Measurements from ENCODE around the gene CHID1. TPM values are rescaled to one million over a fixed set of nuclear protein-coding genes. Genes with fewer than 3 reads are reported as not detected.

The CHID1 gene
- total and polyA plus RNA-seq, 2 donors (not counting 1 experiment from before 2014, with no cell fraction given), result 31.0 to 68.1 TPM

DNA sequence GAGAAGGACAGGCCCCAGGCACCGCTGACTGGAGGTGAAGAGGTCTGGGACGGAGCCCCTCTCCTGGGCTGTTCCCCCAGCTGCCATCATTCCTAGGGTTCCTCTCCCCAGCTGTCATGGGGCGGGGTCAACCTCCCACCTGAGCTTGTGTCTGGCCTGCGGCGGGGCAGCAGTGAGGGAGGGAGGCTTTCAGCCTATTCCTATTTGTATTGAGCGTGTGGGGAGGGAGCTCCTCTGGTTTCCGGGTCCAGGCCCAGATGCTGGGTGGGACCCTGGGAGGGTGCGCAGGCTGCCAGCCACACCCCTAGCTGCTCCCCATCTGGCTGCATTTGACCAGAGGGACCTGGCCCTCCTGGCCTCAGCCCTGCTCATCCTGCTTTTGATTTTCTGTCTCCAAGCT, 54.2 kb downstream of the CHID1 start:
- POLR2A ChIA-PET, result no interaction called here

GRCh38 chr11:855796-856195, 54.8 kb downstream of the CHID1 start:
- H3K4me3 Mint-ChIP-seq, result no peak overlapping the region
- 92% methylated on average over 12 of the region's 12 CpGs for WGBS (ENCODE audit: insufficient coverage)
- H3K27me3 Mint-ChIP-seq, result peaks cover 3% of the 10 kb centered on the region
- Histone ChIP-seq H3K9me3 (ENCODE audit: control extremely low read depth in 1 of 3, control insufficient read depth in 2 of 3, insufficient read depth in 1 of 3, low read length in 2 of 3) (no peaks in the 10 kb centered on the region), H3K4me2 (replicated peaks; ENCODE audit: low read depth, low read length, poor library complexity, severe bottlenecking) (no peak overlapping the region), H3K36me3 (replicated peaks in 1 of 2; ENCODE audit: control extremely low read depth in 1 of 2, control insufficient read depth in 1 of 2, extremely low read depth in 1 of 2, insufficient read depth in 2 of 2, low read length in 1 of 2) (no peaks in the 10 kb centered on the region), H3K79me2 (ENCODE audit: control insufficient read depth, insufficient read depth, low read length) (no peaks in the 10 kb centered on the region), H4K20me1 (ENCODE audit: control insufficient read depth, insufficient read depth, low read length, poor library complexity, severe bottlenecking) (no peaks in the 10 kb centered on the region), H3K9ac (ENCODE audit: low read length) (no peak overlapping the region), H3K4me3 (ENCODE audit: control extremely low read depth in 1 of 5, extremely low read depth in 1 of 5, insufficient read depth in 1 of 5, low read depth in 2 of 5, low read length in 4 of 5) (no peak overlapping the region), H2AFZ (ENCODE audit: insufficient read depth, low read depth, low read length, poor library complexity, severe bottlenecking) (no peak overlapping the region), H3K27me3 (replicated peaks in 1 of 4; ENCODE audit: control extremely low read depth in 1 of 4, control insufficient read depth in 3 of 4, insufficient read depth in 4 of 4, low read length in 3 of 4) (no peaks in the 10 kb centered on the region), H3K4me1 (ENCODE audit: control insufficient read depth in 2 of 2, insufficient read depth in 2 of 2, low read length in 2 of 2) (no peaks in the 10 kb centered on the region), H3K27ac (ENCODE audit: low read length in 2 of 2) (no peak overlapping the region)
- ChIA-PET CTCF (no interaction called here), POLR2A (no interaction called here)
- no peak overlapping the region for H3K27ac Mint-ChIP-seq
- intact Hi-C loops (cut with micrococcal nuclease), result no loop called here
- TF ChIP-seq CTCF (IDR thresholded peaks at IDR 0.05) (no peak), EZH2 (IDR thresholded peaks at IDR 0.05; ENCODE audit: borderline replicate concordance, insufficient read depth, low read depth, low read length, poor library complexity, severe bottlenecking) (no peak)
- no peak for ATAC-seq (ENCODE audit: low read depth)
- no peaks in the 10 kb centered on the region for H3K4me1 Mint-ChIP-seq
- no peaks in the 10 kb centered on the region for H3K9me3 Mint-ChIP-seq (ENCODE audit: insufficient read depth)
- DNase-seq, result no peak

More for the DNA sequence above, 54.2 kb downstream of the CHID1 start:
- no peak overlapping the region for H3K27ac Mint-ChIP-seq
- no peak overlapping the region for H3K4me3 Mint-ChIP-seq
- ATAC-seq (ENCODE audit: low read depth), result no peak
- CTCF ChIA-PET, result no interaction called here
- Histone ChIP-seq H3K4me2 (replicated peaks; ENCODE audit: low read depth, low read length, poor library complexity, severe bottlenecking) (no peak overlapping the region), H3K4me3 (ENCODE audit: control extremely low read depth in 1 of 5, extremely low read depth in 1 of 5, insufficient read depth in 1 of 5, low read depth in 2 of 5, low read length in 4 of 5) (no peak overlapping the region), H3K4me1 (ENCODE audit: control insufficient read depth in 2 of 2, insufficient read depth in 2 of 2, low read length in 2 of 2) (no peaks in the 10 kb centered on the region), H3K27me3 (replicated peaks in 1 of 4; ENCODE audit: control extremely low read depth in 1 of 4, control insufficient read depth in 3 of 4, insufficient read depth in 4 of 4, low read length in 3 of 4) (no peaks in the 10 kb centered on the region), H3K9ac (ENCODE audit: low read length) (no peak overlapping the region), H3K36me3 (replicated peaks in 1 of 2; ENCODE audit: control extremely low read depth in 1 of 2, control insufficient read depth in 1 of 2, extremely low read depth in 1 of 2, insufficient read depth in 2 of 2, low read length in 1 of 2) (no peaks in the 10 kb centered on the region), H3K79me2 (ENCODE audit: control insufficient read depth, insufficient read depth, low read length) (no peaks in the 10 kb centered on the region), H4K20me1 (ENCODE audit: control insufficient read depth, insufficient read depth, low read length, poor library complexity, severe bottlenecking) (no peaks in the 10 kb centered on the region), H3K27ac (ENCODE audit: low read length in 2 of 2) (no peak overlapping the region), H3K9me3 (ENCODE audit: control extremely low read depth in 1 of 3, control insufficient read depth in 2 of 3, insufficient read depth in 1 of 3, low read length in 2 of 3) (no peaks in the 10 kb centered on the region), H2AFZ (ENCODE audit: insufficient read depth, low read depth, low read length, poor library complexity, severe bottlenecking) (no peak overlapping the region)
- intact Hi-C loops (cut with micrococcal nuclease), result no loop called here
- no peak for DNase-seq
- H3K4me1 Mint-ChIP-seq, result no peaks in the 10 kb centered on the region
- peaks cover 3% of the 10 kb centered on the region for H3K27me3 Mint-ChIP-seq
- no peaks in the 10 kb centered on the region for H3K9me3 Mint-ChIP-seq (ENCODE audit: insufficient read depth)
- TF ChIP-seq EZH2 (IDR thresholded peaks at IDR 0.05; ENCODE audit: borderline replicate concordance, insufficient read depth, low read depth, low read length, poor library complexity, severe bottlenecking) (no peak), CTCF (IDR thresholded peaks at IDR 0.05) (no peak)
- WGBS (ENCODE audit: insufficient coverage), result 100% methylated on average over 3 of the region's 8 CpGs
